Activated T-cell treated with anti-CD3 and anti-CD28 coated beads for 4 hours (primary cell): Measurements from ENCODE around the gene KRT78.
"Not testable (repeated sequence)": the region's sequence is repeated elsewhere in the genome, so short reads cannot be mapped to it uniquely, and the experiment has no call there.

Experiments
- DNase-seq: peaks from one replicate; pipeline ENCODE4 v3.0.0-alpha.2; 2020

KRT78 gene, protein sequence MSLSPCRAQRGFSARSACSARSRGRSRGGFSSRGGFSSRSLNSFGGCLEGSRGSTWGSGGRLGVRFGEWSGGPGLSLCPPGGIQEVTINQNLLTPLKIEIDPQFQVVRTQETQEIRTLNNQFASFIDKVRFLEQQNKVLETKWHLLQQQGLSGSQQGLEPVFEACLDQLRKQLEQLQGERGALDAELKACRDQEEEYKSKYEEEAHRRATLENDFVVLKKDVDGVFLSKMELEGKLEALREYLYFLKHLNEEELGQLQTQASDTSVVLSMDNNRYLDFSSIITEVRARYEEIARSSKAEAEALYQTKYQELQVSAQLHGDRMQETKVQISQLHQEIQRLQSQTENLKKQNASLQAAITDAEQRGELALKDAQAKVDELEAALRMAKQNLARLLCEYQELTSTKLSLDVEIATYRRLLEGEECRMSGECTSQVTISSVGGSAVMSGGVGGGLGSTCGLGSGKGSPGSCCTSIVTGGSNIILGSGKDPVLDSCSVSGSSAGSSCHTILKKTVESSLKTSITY

GRCh38 chr12:52848661-52849255 lies at the start of gene KRT78:
TSS of gene KRT78 (minus strand) at chr12:52848994. CDS start at chr12:52848930, 64 bp downstream.
- DNase-seq: no peak

DNA sequence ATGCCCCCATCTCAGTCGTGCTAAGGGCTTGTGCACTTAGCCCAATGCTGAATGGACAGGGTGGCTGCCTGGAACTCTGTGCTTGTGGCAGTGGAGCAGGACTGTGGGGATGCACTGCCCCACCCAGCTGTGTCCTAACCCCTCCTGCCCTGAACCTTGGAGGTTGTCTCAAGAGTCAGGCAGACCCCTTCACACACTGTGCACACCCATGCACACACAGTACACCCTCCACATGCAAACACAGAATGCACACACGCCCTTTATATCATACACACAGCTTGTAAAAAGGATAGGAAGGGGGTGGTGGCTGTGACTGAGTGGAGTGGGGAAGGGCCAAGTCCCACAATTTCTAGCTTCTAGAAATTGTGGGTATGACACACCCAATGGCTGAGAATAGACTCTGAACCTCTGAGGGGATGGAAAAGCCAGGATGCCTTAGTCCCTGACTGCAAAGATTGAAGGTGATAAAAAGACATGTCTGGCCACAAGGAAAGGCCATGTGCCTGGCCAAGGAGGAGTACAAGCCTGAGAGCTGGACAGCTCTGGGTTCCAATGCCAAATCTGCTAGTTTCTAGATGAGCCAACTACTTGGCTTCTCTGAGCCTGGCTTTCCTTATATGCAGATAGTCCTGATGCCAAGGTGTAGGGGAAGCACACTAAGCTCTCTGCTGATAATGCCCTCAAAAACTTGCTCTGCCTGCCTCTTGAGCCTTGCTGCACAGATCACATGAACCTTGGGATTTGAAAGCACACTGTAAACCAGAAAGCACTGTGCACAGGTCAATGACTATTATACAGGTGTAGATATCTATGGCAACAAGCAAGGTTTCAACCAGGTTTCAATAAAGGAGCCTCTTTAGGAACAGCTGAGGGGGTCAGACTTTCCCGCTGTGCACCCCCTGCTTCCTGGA lies 47.7 kb upstream of the KRT78 start:
- no peak for DNase-seq

DNA sequence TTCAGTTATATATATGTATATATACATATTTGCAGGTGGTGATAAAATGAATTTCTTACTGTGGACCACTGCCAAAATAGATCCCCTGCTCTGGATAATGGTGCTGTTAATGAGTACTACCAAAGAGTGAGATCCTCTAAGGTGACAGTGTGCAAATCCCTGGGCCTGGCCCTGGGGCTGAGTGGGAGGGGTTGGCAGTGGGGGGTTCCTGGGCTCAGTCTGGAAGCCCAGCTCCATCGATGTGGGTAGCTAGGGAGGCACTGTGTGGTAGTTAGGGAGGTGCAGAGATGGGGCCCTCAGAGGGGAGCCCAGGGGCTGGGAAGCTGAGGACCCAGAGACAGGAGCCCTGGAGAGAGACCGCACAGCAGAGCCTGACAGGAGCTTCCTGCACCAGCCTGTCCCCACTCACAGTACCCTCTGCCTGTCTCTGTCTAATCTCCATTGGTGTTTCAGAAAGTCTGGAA lies 47.0 kb upstream of the KRT78 start:
- no peak for DNase-seq

DNA sequence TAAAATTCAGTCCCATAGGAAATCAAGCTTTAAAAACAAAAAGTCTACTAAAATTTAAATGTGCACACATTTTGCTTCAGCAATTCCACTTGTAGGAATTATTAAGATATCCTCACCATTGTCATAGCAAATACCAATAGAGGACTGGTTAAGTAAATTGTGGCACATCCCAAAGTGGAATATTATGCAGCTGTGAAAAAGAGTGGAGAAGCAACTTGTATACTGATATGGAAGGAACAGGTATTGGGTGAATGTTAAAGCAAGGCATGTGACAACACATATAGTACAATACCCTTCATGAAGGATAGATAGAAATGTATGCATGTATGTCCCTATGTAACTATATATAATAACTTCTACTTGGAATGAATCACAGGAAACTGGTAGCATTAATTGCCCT lies 44.2 kb upstream of the KRT78 start:
- DNase-seq: no peak

DNA sequence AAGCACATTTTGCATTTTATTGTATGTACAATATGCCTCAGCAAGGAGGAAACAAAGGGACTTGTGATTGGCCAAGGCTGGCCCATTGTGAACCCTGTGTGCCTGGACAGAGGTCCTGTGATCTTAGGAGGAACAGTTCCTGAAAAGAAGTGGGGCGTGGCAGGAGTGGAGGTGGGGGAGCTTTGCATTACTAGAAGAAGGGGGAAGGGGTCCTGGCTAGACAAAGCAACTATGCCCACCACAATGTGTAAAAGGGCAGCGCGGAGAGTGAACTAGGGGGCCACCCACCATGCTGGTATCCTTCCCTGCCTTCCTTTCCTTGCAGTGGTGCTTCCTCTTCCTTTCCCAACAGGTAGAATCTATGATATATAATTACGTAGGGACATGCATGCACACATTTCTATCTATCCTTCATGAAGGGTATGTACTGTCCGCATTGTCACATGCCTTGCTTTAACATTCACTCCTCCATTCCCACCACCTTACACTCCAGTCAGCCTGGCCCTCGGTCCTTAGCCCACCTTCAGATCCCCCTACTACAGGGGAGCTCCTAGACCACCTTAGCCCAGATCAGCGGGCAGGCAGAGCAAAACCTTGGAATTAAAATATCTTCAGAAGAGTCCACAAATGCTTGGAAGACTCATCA lies 43.5 kb upstream of the KRT78 start:
- DNase-seq: no peak

DNA sequence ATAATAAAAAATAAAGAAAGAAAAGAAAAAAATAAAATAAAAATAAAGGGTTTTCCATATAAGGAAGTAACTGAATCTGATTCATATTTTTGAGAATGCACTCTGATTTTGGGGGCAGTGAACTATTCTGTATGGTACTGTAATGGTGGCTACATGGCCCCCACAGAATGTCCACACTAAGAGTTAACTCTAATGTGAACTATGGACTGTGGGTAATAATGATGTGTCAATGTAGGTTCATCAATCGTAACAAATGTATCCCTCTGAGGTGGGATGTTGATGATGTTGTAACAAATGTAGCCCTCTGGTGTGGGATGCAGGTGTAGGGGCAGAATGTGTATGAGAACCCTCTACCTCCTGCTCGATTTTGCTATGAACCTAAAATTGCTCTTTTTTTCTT lies 42.2 kb upstream of the KRT78 start:
- DNase-seq: no peak

DNA sequence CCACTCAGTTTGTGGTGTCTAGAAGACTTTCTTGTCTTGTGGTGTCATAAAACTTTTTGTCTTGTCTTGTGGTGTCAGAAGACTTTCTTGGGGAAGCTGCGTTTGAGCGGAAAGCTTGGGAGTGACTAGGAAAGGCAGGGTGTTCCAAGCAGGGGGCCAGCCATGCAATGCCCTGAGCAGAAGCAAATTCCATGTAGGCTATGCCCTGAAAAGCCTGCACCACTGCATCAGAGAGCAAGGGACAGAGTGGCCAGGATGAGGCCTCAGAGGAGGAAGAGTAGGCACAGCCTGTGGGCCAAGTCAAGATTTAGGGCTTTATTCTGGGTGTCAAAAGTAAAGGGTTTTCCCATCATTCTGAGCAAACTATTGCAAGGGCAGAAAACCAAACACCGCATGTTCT lies 41.6 kb upstream of the KRT78 start:
- DNase-seq: no peak

DNA sequence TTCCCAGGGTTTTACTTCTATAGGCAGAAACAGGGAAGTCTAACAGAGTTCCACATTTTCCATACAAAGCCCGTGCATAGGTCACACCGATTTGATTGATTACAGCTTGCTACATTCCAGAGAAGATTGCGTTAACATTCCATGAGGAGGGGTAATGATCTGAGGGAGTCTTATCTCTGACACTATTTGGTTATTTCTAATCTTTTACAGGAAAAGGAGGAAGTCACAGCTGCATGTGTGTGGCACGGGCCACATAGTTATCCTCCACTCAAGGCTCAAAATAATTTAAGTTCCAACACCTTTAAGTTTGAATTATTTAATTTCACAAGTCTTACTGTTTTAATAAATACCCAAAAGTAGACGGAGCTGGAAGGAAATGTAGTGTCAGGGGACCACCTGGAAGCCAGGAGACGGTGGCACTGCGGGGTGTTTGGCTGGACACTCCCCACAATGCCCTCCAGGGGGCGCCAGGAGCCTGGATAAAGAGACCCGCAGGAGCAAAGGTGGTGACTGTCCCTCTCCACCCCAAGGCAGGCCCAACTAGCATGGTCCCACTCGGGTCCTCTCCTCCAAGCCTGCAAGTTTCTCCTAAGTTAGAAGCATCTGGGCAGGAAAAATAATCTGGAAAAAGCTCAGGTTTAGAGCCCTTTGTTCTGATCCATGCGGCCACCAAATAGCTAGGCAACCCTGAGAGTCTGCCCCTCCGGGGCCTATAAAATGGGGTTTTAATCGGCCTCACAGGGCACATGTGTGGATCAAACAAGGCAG lies 35.9 kb upstream of the KRT78 start:
- peak; percentile 78 for DNase-seq

GRCh38 chr12:52880499-52880898 lies 31.7 kb upstream of the KRT78 start:
- not testable (repeated sequence) for DNase-seq

- peak; percentile 48 for DNase-seq
Observed at GRCh38 chr12:52879394-52880351, 30.9 kb upstream of the KRT78 start.

GRCh38 chr12:52878507-52879393 lies 30.0 kb upstream of the KRT78 start:
- no peak for DNase-seq

GRCh38 chr12:52877242-52877641 lies 28.4 kb upstream of the KRT78 start:
- DNase-seq: no peak

DNA sequence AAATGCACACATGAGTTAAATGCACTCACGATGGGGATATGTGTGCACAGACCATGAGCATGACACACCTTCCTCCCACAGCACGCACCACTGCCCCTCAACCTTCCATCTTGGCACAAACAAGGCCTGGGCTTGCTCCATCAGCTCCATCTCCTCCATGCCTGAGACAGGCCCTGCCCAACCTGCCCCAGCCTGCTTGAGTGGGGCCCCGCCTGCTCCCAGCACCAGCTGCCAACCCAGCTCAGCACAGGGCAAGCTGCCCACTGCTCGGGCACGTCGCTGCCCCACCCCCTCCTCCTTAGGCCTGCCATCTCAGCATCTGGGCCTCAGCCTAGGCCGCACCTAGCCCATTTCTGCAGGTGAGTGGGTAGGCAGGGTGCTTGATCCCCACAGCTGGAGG lies 27.6 kb upstream of the KRT78 start:
- DNase-seq: no peak

DNA sequence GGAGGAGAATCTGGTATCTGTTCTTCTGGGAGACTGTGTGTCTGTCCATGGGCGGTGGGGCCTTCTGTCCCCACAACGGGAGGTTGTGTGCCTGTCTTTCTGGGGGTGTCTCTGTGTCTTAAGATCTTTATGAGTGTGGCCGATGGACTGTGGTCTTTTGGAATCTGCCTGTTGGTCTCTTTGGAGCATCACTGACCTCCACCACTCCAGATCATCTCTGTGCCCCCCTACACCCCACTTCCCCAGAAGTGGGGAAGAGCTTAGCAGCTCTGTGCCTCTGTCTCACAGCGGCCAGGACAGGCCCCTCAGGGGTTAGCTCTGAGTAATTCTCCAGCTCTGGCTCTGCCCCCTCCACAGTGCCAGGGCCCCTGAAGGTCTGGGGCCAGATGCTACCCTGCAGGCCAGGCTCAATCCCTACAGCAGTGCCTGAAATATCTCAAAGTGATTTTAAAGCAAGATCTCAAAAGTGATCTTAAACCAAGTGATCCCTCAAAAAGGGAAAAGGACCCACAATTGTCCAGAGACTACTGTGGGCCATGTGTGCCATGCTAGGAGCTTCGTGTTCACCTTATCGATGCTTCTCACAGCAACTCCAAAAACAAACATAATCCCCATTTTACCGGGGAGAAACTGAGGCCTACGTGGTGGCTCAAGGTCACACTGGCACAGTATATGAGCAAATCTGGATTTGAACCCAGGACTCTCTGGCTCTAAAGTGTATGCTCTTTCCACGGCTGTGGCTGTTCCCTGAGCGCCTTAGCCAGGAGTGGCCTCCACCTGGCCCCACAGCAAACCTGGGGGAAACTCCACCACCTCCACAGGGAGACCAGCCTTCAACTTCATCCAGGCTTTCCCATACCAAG lies 26.0 kb upstream of the KRT78 start:
- DNase-seq: no peak

- peak; percentile 24 for DNase-seq
Observed at GRCh38 chr12:52873832-52874572, 25.2 kb upstream of the KRT78 start.

DNA sequence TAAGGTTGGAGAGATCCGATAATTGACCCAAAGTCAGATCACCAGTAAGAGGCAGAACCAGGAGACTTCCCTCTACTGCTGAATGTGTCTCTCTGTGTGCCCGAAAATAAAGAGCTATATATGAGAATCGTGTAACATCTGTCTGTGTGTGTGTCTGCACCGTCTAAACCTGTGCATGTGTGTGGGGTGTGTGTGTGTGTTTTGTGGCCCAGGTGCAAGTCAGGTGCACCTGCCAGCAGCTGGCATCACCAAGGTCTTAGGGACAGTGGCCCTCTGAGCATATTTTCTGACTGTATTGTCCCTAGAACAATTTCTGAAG lies 24.7 kb upstream of the KRT78 start:
- no peak for DNase-seq

DNA sequence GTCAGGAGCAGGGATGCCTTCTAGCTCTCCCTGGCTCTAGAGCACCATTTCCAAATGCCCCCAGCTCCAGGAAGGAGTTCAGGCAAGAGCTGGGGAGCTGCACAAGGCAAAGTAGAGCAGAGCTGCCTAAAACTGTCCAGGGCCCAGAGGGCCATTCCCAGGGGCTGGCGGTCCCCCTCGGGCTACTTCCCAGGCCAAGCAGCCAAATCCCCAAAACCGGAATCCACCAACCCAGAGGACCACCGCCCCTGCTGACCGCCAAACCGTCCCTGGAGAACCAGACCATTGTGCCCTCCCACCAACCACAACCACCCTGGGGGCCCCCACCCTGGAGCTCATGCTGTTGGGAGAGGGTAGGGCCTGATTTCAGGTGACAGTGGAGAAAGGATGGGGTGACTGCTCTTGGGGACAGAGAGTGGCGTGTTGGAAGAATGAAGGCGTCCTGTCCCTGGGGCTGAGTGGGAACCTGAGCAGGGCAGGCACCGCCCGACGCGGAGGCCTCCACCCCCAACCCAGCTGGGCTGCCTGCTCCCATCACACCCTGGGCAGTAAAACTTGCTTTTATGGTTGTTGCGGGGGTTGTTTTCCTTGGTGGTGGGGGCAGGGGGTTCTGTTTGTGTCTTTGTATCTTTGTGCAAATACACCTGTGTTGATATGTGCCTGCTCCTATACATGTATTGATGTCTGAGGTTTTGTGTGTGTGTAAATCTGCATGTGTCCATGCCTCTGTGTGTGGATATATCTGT lies 24.0 kb upstream of the KRT78 start:
- DNase-seq: no peak
